HG02588 (cell line): ENCODE results near the gene ASB13.

Experiments used
- ATAC-seq: cut with Tn5 transposase; IDR thresholded peaks from one replicate; pipeline ENCODE4 v1.9.1; 2021; ENCODE audit warnings: mild to moderate bottlenecking, moderate library complexity; ENCODE audit not compliant: unreplicated experiment

The ASB13 gene

DNA sequence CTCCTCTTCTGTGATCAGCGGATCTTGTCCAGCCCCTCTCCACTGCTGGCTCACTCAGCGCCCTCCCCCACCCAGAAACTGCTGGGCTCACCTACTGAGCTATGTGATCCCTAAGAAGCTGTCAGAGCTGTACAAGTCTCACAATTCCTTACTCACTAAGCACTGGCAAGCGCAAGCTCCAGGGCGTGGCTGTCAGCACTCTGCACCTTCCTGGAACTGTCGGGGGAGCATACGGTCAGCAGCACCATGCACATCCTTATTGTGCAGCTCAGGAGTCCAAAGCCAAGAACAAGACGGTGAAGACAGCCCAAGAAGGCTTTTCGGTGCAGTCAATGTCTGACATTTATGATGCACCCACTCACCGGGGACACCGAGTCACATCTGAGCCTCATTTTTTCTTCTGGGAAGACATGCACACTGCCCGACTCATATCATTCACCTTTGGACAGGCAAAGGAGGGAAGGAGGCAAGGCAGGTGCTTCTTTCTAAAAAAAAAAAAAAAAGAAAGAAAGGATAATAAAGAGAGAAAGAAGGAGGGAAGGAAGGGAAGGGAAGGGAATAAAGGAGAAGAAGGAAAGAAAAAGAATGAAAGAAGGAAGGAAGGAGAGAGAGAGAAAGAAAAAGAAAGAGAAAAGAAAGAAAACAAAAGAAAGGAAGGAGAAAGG, 56.3 kb downstream of the ASB13 start:
- no peak for ATAC-seq

DNA sequence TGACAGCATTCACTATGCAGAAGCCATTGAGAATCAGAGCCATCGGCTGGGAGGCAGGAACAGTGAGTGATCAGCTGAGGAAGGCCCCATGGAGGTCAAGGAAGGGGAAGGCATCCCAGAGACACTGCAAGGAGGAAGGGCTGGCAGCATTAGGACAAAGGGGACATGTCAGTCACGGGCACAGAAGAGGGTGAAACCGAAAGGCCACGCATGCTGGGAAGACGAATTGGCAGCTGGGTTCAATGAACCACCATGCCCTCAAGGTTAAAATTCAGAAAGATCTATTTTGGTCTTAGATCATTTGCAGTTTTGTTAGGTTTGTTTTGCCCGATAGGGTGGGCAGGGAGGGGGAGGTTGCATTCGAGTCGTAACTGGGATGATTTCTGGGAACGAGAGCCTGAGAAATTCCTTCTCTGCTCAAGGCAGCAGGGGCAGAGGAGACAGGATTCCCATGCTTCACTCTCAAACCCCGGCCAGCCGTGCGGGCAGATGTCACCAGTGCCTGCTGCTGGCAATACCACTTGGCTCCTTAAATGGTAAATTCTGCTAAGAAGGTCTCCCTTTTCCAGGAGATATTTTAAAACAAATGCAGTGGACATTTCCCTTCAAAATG, 57.7 kb downstream of the ASB13 start:
- no peak for ATAC-seq

DNA sequence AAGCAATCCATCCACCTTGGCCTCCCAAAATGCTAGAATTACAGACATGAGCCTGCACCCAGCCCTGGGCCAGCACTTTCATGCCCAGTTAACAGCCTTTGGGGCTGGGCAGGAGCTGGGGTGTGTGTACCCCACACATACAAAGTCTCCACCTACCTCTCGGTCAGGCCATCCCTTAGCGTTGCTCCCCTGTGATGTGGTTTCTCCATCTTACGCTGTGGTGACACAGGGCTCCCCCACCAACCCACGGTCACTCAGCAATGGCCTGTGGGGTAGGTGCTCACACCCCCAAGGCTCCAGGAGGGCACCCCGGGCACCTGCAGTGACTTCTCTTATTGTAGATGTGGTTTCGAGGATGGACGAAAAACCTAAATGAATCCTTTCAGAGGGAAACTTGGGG, 58.8 kb downstream of the ASB13 start:
- ATAC-seq = no peak

DNA sequence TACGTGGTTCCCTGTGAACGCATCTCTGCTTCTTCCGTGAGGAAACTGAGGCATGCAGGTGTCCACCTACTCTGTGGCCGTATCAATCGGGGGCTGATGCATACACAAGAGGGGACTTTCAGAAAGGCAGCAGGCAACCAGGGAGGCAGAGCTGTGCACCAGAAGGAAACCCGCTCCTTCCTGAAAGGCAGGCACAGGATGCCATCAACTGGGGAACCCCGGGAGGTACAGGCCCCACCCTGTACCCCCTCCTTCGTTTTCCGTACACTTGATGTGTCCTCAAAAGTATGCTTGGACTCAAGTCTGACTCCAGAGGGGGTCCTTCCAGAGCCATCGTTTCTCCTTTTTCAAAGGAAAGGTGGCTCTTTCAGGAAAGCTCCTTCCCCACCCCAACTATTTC, 59.5 kb downstream of the ASB13 start:
- no peak for ATAC-seq

DNA sequence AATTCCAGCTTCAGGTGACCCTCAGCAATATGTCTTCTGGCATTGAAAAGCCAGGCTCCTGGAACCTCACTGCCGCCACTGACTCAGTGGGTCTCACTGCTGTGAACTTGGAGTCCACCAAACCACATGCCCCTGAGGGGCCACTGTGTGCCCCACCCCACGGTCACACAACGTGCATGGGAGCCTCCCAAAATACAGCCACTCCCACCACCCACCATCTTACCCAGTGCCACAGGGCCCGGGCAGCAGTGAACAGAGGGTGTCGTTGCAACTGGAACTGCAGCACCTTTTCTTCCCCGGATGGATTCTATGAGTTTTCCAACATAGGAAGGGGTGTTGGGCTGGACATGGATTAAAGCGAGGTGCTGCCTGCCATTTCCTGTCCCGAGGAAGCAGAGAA, 60.1 kb downstream of the ASB13 start:
- ATAC-seq = no peak

DNA sequence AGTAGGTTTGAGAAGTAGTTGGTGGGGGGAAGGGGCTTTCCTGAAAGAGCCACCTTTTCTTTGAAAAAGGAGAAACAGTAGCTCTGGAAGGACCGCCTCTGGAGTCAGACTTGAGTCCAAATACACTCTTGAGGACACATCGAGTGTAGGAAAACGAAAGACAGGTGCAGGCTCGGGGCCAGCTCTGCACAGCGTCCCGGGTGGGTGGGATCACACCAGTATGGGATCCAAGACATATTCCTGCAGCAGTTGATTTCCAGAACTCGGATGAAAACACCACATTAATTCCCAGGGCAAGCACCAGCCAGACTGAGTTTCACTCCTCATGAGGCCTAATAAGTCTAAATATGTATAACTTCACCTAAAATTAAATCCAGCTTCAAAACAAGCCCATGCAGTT, 61.4 kb downstream of the ASB13 start:
- ATAC-seq = no peak

DNA sequence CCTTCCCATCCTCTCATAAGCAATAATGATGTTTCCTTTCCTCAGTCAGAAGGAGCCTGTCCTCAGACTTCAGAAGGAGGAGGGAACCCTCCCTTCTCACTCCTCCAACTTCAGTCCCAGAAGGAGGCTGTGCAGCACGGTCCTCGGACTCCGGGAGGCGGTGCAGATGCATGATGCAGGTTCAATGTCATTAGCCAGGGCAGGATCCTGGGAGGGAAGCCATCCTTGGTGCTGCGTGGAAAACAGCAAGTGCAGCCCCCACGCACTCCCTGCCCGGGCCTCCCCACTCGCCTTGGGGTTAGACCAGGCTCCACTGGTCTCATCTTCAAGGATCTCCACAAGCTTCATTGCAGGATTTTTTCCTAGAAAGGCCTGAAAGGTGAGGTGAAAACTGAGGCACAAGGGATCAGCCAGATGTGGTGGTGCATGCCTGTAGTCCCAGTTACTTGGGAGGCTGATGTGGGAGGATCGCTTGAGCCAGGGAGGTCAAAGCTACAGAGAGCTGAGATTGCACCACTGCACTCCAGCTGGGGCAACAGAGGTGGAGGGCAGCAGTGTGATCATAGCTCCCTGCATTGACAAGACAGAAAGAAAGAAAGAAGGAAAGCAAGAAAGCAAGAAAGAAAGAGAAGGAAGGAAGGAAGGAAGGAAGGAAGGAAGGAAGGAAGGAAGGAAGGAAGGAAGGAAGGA, 62.0 kb downstream of the ASB13 start:
- no peak for ATAC-seq

DNA sequence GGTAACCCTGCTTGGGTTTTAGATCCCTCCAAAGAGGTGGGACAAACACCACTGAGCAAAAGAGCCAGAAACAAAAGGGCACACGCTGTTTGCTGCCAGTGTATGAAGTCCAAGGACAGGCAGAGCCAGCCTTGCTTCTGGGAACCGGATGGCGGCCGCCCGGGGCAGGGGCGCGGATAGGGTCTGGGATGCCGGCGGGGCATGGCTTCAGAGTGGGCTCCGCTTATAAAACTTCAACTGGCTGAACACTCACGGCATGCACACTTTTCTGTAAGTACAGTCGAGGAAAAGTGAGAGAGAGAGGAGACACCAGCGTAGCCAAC, 62.6 kb downstream of the ASB13 start:
- ATAC-seq = no peak

DNA sequence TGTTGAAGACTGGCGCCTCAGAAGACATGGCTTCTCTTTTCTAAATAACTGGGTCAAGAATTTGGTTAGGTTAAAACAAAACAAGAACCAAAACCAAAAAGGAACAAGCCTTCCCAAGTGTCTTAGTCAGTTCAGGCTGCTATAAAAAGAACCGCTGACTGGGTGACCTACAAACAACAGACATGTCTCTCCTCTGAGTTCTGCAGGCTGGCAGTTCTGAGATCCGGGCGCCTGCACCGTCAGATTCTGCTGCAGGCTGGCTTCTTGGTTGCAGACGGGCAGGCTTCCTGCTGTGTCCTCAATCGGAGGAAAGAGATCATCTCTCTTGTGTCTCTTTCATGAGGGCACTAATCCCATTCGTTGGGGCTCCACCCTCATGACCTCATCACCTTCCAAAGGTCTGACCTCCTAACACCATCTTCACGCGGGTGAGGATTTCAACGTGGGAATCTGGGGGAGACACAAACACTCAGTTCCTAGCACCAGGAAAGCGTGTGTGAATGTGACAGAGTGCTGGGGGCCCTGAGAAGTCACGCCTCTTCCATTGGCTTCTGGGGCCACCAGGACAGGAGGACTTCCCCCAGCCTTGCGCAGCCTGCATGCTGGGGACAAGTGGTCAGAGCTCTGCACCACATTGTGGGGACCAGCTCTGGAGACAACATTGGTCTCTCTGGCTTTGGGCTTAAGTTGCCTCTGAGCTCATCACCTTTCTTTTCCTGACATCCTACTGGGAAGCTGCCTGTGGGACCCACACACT, 63.1 kb downstream of the ASB13 start:
- ATAC-seq = no peak

DNA sequence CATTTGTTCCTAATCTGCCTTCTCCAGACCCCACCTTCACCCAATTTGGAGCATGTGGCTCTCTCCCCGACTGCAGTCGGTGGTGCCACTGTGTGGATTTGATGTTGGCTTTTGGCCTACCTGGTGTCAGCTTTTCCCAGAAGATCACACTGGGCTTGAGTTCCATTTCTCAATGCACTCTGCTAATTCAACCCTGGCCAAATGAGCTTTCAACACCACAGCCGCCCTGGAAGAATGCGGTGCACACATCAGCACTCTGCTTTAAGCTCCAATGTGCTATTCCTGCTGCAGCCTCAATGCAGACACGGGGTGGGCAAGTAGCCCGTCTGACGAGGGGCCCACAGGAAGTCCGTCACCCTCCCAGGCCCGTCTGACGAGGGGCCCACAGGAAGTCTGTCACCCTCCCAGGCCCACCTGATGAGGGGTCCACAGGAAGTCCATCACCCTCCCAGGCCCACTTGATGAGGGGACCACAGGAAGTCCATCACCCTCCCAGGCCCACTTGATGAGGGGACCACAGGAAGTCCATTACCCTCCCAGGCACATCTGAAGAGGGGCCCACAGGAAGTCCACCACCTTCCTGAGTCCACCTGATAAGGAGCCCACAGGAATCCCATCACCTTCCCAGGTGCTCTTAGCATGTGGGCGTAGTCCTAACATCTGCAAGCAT, 64.4 kb downstream of the ASB13 start:
- no peak for ATAC-seq

DNA sequence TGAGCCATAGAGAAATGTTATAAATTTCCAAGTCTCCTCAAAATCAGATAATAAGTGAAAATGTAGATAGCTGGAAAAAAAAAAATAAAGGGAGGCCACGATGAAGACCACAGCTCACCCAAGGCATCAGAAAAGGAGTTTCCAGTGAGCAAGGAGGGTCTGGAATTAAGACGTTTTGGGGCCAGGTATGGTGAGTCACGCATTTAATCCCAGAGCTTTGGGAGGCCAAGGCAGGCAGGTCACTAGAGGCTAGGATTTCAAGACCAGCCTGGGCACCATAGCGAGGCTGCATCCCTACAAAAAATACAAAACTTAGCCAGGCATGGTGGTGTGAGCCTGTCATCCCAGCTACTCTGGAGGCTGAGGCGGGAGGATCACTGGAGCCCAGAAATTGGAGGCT, 65.5 kb downstream of the ASB13 start:
- ATAC-seq = no peak

DNA sequence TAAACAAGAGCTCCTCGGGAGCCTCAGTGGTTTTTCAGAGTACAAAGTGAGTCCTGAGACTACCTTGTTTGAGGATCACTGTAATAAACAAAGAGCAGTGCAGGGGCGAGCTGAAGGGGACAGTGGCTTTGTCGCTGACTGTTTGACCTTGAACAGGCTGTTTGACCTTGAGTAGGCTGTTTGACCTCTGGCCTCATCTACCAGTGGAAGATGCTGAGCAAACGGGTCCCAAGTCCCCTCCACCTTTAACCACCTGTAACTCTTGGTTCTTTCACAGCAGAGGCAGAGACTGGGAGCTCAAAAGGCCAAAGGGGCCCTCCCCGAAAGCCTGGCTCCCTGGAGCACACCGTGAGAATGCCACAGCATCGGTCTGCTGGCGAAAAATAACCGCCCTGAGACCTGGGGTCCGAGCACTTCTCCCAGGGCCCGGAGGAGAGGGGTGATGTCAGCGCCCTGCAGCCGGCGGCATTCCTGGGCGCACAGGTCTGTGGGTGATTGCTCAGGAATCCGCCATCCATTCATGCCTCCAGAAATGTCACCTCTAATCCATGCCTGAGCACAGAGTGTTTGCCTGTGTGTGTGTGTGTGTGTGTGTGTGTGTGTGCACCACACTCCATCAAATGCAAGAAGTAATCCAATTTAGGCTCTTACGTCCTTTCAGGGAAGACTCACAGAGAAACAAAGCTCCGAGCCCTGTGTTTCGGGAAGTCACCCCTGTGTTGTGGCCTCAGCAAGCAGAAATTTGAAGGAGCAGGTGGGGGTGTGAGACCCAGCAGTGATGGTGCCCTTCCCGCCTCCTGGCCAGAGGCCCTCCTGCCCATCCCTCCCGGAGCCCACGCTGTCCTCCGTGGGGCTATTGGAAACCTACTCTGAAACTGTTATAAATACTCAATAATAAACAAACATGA, 66.5 kb downstream of the ASB13 start:
- no peak for ATAC-seq

DNA sequence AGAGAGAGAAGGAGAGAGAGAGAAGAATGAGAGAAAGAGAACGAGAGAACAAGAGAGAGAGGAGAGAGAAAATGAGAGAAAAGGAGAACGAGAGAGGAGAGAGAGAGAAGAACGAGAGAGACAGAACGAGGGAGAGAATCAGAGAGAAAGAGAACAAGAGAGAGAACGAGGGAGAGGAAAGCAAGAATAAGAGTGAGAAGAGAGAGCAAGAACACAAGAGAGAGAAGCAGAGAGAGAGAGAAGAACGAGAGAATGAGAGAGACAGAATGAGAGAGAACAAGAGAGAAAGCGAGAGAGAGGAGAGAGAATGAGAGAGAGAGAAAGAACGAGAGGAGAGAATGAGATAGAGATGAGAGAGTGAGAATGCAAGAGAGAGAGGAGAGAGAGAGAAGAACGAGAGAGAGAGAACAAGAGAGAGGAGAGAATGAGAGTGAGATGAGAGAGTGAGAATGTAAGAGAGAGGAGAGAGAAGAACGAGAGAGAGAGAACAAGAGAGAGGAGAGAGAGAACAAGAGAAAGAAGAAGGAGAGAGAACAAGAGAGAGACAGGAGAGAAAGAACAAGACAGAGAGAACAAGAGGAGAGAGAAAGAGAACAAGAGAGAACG, 68.2 kb downstream of the ASB13 start:
- no peak for ATAC-seq

DNA sequence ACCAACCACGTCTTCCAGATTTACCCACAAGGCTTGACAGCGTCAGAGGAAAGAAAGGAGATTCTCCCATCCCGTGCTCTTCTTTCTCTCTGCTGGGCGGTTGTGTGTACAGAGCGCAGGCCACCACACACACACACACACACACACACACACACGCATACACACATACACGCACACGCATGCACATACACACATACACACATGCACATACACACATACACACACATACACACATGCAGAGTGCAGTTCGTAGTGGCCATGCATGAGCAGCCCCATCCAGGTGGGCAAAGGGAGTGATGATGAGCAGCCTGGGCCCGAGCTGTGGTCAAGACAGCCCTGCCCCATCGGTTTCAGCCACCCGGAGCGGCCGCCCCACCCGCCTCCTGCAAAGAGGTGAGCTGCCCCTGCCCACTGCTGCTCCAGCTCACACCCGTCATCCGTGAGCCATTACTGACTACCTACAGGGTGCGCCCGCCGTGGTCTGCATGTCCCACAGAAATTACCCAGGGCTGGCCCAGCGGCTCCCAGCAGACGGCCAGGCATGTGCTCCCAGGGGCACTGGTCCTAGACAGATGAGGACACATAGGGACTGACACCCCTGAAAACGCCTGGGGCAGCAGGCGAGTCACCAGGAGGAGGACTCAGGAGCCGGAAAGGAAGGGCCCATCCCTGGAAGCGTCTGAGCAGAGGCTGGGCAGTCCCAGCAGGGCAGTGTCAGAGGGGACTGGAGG, 69.6 kb downstream of the ASB13 start:
- no peak for ATAC-seq

DNA sequence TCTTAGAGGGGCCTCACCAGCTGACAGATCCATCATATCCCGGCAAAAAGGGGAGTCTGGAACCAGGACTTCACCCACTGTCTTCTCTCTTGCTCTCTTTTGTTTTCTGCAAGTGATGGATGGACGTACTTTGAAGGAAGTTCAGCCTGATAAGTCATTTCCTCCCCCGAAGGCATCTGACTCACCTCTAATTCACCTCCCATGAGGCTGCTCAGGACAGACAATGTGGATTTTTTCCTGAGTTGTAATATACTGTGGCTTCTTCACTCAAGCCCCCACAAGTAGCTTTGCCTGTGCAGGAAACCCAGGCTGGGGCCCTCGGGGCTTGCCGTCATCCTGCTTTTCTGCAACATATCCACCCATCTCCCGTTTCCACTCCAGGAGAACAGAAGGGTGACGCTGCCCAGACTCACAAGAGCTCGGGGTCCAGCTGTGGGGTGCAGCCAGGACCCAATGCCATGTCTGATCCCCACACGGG, 70.4 kb downstream of the ASB13 start:
- no peak for ATAC-seq

DNA sequence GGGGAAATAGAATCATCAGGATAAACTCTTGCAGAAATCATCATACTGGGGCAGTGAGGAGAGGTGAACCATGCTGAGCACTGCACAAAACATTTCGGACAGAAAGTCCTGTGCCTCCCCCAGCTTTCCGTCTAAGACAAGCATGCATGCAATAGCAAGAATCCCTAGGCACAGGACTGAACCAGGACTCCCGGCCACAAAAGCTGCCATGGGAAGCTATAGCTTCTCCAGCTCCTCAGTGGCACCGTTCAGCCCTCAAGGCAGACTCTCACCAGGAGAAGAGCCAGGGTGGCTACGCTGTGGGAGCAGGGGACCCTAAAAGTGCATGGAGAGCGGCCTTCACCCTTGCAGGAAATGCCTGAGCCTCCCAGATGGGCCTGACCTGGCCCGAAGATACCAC, 70.8 kb downstream of the ASB13 start:
- ATAC-seq = no peak

DNA sequence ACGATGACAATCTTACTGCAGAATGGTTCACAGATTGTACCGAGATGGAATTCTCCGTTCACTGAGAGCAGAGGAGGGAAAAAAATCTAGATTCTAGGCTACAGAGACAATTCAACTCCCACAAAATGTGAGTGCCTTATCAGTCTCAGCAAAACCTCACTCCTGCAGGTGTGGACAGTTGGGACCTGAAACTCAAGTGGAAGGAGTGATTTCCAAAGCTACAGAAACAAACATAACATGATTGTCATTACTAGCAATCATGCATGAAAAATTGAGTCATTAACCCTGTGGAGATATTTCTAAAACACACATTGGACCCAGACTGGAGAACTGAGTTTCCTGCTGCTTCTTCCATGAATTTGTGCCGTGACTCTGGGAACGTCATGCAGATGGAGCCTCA, 71.3 kb downstream of the ASB13 start:
- ATAC-seq = no peak

DNA sequence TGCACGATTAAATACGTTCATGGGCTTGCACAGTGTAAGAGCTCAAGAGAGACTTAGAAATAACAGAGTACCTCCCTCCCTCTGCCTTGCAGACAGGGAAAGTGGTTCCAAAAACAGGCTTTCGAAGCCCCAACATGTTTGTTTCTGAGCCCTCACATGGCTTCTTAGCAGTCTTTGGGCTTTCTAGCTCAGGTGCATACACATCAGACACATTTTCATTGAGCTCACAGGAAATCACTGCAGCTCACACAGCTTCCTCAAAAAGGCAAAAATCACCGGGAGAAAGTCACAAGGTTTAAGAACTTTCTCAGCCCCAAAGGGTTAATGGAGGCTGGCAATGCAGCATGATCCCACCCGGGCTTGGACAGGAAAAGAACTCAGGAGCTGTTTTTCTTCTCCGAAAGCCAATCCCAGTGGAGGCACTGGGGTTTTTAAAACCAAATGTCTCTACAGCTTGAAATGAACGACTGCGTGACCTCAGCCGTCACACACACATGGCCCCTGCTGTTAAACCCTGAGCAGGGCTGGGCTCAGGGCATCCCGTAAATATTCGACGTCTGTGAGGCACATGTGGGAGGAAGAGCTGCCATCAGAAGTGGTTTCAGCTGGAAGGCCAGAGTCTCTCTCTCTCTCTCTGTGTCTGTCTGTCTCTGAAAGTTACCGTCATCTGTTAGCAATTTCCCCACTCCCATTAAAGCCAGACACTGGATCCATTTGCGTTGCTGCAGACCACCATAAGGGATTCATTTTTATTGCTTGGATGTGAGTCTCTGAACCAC, 71.9 kb downstream of the ASB13 start:
- no peak for ATAC-seq
